G401.6 (cell line): ENCODE measurements around the gene PPDPF.
"Not testable (repeated sequence)": the region's sequence is repeated elsewhere in the genome, so short reads cannot be mapped to it uniquely, and the experiment has no call there.

Experiments
- FAIRE-seq: peaks from 2 replicates; lab custom pipeline; 2012; peaks lifted over from hg19 to GRCh38; lab: Jason Lieb, UNC

PPDPF gene

DNA sequence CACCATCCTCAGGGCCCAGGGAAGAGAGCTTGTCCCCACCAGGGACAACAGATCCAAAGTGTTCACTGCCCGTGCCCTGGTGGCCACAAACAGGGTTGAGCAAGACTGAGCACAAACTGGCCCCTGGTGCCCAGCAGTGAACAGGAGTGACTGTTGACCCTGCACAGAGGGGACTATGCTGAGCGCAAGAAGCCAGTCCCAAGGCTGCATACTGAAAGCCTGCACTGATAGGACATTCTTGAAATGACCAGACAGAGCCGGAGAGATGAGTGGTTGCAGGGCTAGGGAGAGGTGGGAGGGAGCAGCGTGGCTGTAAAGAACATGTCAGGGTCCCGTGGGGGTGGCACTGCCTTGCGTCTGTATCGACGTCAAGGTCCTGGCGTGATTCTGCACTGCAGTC is 30.5 kb downstream of the PPDPF start:
- no peak for FAIRE-seq

DNA sequence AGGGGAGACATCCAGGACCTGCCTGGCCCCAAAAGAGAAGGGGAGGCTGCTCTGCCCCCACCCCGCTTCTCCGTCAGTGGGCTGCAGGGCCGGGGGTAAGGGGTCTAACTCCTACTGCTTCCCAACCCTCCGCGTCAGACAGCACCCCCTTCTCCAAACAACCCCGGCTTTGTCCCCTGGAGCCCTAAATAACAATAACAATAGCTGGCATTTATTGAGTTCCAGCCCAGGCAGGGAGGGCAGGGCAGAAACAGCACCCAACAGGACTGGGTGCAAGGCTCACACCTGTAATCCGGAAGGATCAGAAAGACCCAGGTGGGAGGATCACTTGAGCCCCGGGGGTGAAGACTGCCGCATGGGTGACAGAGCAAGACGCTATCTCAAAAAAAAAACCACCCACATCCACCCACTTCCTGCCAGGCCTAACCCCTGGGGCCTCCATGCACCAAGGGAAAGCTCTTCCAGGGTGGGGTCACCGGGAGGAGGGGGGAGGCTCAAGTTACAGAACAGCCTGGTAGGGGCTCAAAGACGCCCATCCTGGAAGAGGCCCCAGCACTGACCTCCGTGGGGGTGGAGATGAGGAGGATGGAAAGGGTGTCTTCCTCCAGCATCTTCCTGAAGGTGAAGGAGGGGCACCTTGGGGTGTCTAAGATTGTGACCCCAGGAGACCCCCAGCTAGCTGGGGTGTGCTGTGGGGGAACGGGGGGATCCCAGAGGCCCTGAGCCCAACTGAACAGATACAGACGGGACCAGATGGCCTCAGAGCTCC is 32.1 kb downstream of the PPDPF start:
- FAIRE-seq, result no peak

DNA sequence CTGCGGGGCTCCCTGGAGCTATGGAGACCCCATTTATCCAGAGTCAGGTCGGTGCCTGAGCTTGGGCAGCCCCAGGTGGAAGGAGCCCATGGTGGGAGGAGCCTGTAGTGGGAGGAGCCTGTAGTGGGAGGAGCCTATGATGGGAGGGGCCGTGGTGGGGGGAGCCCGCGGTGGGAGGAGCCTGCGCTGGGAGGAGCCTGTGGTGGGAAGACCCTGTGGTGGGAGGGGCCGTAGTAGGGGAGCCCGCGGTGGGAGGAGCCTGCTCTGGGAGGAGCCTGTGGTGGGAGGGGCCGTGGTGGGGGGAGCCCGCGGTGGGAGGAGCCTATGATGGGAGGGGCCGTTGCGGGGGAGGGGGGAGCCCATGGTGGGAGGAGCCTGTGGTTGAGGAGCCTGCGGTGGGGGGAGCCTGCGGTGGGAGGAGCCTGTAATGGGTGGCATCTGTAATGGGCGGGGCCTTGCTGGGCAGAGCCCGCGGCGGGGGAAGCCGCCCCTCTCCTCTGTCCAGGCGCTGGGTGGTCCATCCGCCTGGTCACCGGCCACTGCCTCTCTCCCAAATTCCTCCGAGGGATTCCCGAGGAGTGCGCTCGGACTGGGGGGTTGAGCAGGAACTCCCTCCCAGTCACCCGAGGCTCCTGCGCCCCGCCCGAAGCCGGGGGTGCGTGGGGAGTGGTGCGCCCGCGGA is 32.8 kb downstream of the PPDPF start:
- peak; percentile 97 for FAIRE-seq

- no peak for FAIRE-seq
Observed at GRCh38 chr20:63553933-63554290, 33.3 kb downstream of the PPDPF start, which contains the start of gene FNDC11. TSS of gene FNDC11 (plus strand) at chr20:63554159. CDS start at chr20:63555664, 1,505 bp downstream.

- no peak for FAIRE-seq
Observed at GRCh38 chr20:63554361-63555278, 34.1 kb downstream of the PPDPF start.

GRCh38 chr20:63555661-63556381 is 35.3 kb downstream of the PPDPF start:
- FAIRE-seq, result no peak

GRCh38 chr20:63556873-63557478 is 36.4 kb downstream of the PPDPF start:
- no peak for FAIRE-seq

DNA sequence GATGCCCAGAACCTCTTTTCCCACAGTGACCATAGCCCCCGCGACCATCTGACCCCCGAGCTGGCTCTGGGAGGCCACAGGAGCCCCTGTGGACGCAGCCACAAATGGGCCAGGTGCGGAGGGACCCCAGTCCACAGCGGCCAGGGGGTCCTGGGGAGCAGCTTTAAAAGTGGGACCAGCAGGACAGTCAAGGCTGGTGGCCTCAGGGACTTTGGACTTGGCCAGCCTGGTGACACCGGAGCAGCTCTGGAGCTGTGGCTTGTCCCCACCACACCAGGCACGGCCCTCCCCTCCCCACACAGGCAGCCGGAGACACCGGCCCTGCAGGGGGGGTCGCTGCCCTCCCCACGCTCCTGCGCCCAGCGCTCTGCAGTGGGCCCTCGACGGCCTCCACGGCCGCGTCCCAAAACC is 36.9 kb downstream of the PPDPF start:
- no peak for FAIRE-seq

- FAIRE-seq, result no peak
Observed at GRCh38 chr20:63558804-63559484, 38.4 kb downstream of the PPDPF start.

DNA sequence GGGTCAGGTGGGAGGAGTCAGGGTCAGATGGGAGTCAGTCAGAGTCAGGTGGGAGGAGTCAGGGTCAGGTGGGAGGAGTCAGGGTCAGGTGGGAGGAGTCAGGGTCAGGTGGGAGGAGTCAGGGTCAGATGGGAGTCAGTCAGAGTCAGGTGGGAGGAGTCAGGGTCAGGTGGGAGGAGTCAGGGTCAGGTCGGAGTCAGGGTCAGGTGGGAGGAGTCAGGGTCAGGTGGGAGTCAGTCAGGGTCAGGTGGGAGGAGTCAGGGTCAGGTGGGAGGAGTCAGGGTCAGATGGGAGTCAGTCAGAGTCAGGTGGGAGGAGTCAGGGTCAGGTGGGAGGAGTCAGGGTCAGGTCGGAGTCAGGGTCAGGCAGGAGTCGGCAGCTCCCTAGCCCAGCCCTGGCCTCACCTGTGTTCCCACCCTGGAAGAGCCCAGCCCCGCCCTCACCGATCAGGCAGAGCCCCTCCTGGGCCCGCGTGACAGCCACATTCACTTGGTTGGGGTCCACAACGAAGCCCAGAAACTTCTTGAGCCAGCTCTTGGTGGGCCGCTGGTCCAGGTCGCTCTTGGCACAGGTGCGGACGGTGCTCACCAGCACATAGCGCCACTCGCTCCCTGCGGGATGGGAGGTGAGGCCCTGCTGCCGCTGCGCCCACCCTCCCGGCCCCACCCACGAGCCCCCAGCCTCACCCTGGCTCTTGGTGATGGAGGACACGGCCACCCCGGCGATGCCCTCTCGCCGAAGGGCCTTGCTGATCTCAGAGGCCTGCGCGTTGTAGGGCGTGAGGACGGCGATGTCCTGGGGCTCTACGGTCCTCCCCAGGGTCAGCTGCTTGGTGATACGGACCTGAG is 39.1 kb downstream of the PPDPF start:
- FAIRE-seq, result not testable (repeated sequence)

- FAIRE-seq, result no peak
Observed at GRCh38 chr20:63560333-63560805, 39.8 kb downstream of the PPDPF start.

GRCh38 chr20:63560856-63561609 is 40.5 kb downstream of the PPDPF start:
- FAIRE-seq, result no peak

DNA sequence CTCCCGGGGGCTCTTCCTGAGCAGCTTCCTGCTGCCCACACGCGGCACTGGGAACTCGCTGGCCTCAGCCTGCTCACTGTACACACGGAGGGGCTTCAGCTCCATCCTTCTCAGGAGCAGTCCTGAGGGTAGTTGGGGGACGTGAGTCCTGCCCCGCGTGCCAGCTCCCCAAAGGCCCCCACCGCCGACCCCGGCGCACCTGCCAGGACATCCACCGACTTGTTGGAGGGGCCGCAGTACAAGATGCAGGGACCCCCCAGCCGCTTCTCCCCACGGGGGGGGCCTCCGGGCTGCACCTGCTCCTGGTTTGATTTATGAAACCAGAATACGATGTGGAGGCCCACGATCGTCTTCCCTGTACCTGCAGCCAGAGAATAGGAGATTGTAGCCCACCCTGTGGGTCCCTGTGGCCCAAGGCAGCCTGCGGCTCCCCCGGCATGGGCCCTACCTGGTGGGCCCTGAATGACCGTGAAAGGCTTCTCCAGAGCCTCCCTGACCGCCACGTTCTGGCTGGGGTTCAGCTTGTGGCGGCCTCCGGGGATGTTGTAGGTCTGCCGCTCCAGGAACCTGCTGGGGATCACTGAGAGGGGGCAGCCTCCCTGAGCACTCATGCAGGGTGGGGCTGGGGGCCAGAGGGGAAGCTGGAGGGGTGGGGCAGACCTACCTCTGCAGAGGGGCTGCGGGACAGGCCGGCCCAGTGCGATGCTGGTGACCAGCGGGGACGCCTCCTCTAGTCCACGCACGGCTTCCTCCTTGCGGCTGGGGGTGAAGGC is 41.2 kb downstream of the PPDPF start:
- no peak for FAIRE-seq

GRCh38 chr20:63562461-63563224 is 42.1 kb downstream of the PPDPF start:
- FAIRE-seq, result no peak

GRCh38 chr20:63563225-63563935 is 42.8 kb downstream of the PPDPF start:
- FAIRE-seq, result no peak

GRCh38 chr20:63564036-63564810 is 43.7 kb downstream of the PPDPF start:
- FAIRE-seq, result no peak
